ENCODE results near the gene LAMTOR1. TPM values are rescaled to one million over a fixed set of nuclear protein-coding genes. Genes with fewer than 3 reads are reported as not detected.

The LAMTOR1 gene
- total and polyA plus RNA-seq, 2 of the 8 experiments (the other 6 are each of a cell fraction or from before 2014, with no cell fraction given), result 82.1 to 160 TPM

- Histone ChIP-seq H2BK15ac (ENCODE audit: low read length) (no peak overlapping the region), H2BK120ac (replicated peaks; ENCODE audit: low read depth, low read length) (no peak overlapping the region), H3K9ac (replicated peaks in 1 of 4; ENCODE audit: extremely low read depth in 1 of 4, low read depth in 3 of 4, low read length in 3 of 4) (no peak overlapping the region), H3K14ac (ENCODE audit: insufficient read length) (no peak overlapping the region), H3K79me1 (ENCODE audit: low read depth, low read length) (no peaks in the 10 kb centered on the region), H2BK12ac (ENCODE audit: low read depth, low read length) (no peak overlapping the region), H3K36me3 (ENCODE audit: control insufficient read depth in 2 of 4, insufficient read depth in 4 of 4, low read length in 3 of 4) (no peaks in the 10 kb centered on the region), H3K4ac (replicated peaks; ENCODE audit: insufficient read length, low read depth, low read length) (no peak overlapping the region), H4K91ac (replicated peaks; ENCODE audit: insufficient read length, low read length) (no peak overlapping the region), H2AFZ (ENCODE audit: low read length) (no peak overlapping the region), H3K18ac (ENCODE audit: extremely low read depth, low read length) (no peak overlapping the region), H3K27ac (ENCODE audit: low read depth, low read length) (no peak overlapping the region), H3K4me2 (ENCODE audit: insufficient read depth in 1 of 2, low read depth in 2 of 2, low read length in 2 of 2) (no peak overlapping the region), H3K4me3 (ENCODE audit: extremely low read depth in 1 of 4, insufficient read depth in 2 of 4, low read depth in 3 of 4, low read length in 4 of 4) (no peak overlapping the region), H3K4me1 (replicated peaks in 1 of 4; ENCODE audit: control insufficient read depth in 3 of 4, insufficient read depth in 4 of 4, low read length in 3 of 4) (no peaks in the 10 kb centered on the region), H2BK5ac (ENCODE audit: low read depth, low read length) (no peak overlapping the region), H2AK5ac (ENCODE audit: low read depth, low read length) (no peak overlapping the region), H4K5ac (ENCODE audit: insufficient read length, low read depth, low read length) (no peak overlapping the region), H3K27me3 (replicated peaks in 1 of 4; ENCODE audit: control insufficient read depth in 3 of 4, extremely low read depth in 1 of 4, insufficient read depth in 3 of 4, low read length in 3 of 4) (no peaks in the 10 kb centered on the region), H2BK20ac (ENCODE audit: low read length) (no peak overlapping the region), H4K20me1 (replicated peaks in 1 of 2; ENCODE audit: control insufficient read depth in 1 of 2, insufficient read depth in 2 of 2, low read length in 2 of 2) (no peaks in the 10 kb centered on the region), H3K9me3 (ENCODE audit: insufficient read depth in 2 of 2, low read depth in 1 of 2, low read length in 1 of 2) (no peaks in the 10 kb centered on the region), H3K23me2 (ENCODE audit: low read depth, low read length) (no peaks in the 10 kb centered on the region), H3K23ac (ENCODE audit: insufficient read length) (no peak overlapping the region), H3K79me2 (ENCODE audit: control insufficient read depth in 1 of 2, insufficient read depth in 2 of 2, low read length in 2 of 2) (no peaks in the 10 kb centered on the region), H3K56ac (replicated peaks; ENCODE audit: insufficient read length, low read depth, low read length) (no peak overlapping the region), H4K8ac (ENCODE audit: extremely low read depth, insufficient read depth, low read length) (no peak overlapping the region)
- no peak for DNase-seq (ENCODE audit: low read depth in 1 of 2, low spot score in 2 of 2)
- ChIA-PET POLR2A (ENCODE audit: partially characterized antibody) (no interaction called here), CTCF (ENCODE audit: partially characterized antibody) (interaction anchor here (0.8 to 3.5 kb wide), 4 partner anchors 14 to 125 kb away, joined by 3 to 13 read pairs (median 5); no protein-coding TSS in a partner anchor)
- WGBS, 2 experiments (ENCODE audit: extremely low coverage in 1 of 2, insufficient coverage in 1 of 2, insufficient read length in 1 of 2, insufficient replicate concordance in 2 of 2, low coverage in 1 of 2, low lambda C conversion rate in 2 of 2, missing lambda C conversion rate in 1 of 2), result 96% methylated on average over 10 of the region's 11 CpGs; no CpG with 5 or more reads in 1 of the 2 experiments
- no peak for FAIRE-seq
- TF ChIP-seq SP4 (IDR thresholded peaks at IDR 0.05; ENCODE audit: low read length), result no peak
- TF ChIP-seq SP2 (IDR thresholded peaks at IDR 0.05; ENCODE audit: low read length), result no peak
- TF ChIP-seq BRCA1 (IDR thresholded peaks at IDR 0.05; ENCODE audit: low read depth, low read length), result no peak
- no peak for TF ChIP-seq ASH2L (IDR thresholded peaks at IDR 0.05; ENCODE audit: low read length)
- no peak for TF ChIP-seq SIN3A (conservative IDR thresholded peaks at IDR 0.05 in 1 of 2, IDR thresholded peaks at IDR 0.05 in 1 of 2; ENCODE audit: low read depth in 1 of 2, low read length in 2 of 2)
- TF ChIP-seq RFX5 (IDR thresholded peaks at IDR 0.05; ENCODE audit: borderline replicate concordance, low read depth, low read length), result no peak
- no peak for TF ChIP-seq SP1 (IDR thresholded peaks at IDR 0.05; ENCODE audit: low read depth, low read length)
- no peak for TF ChIP-seq NANOG (IDR thresholded peaks at IDR 0.05; ENCODE audit: insufficient read depth, low read depth, low read length, poor library complexity, severe bottlenecking)
- TF ChIP-seq RXRA (IDR thresholded peaks at IDR 0.05; ENCODE audit: insufficient read depth, low read depth, low read length), result no peak
- TF ChIP-seq FOSL1 (IDR thresholded peaks at IDR 0.05; ENCODE audit: insufficient read depth, low read depth, low read length), result no peak
- TF ChIP-seq CHD2 (IDR thresholded peaks at IDR 0.05; ENCODE audit: low read length), result no peak
- no peak for TF ChIP-seq JUN (IDR thresholded peaks at IDR 0.05; ENCODE audit: low read depth, low read length)
- no peak for TF ChIP-seq HDAC2 (IDR thresholded peaks at IDR 0.05; ENCODE audit: borderline replicate concordance in 1 of 2, low read depth in 2 of 2, low read length in 2 of 2)
- no peak for TF ChIP-seq BCL11A (IDR thresholded peaks at IDR 0.05; ENCODE audit: low read depth in 2 of 2, low read length in 2 of 2)
These were observed 36.4 kb upstream of the LAMTOR1 start for GRCh38 chr11:72139500-72139899.
